AG04449 (cell line): ENCODE data around the gene UBE2O.

Experiments used
- CTCF ChIA-PET: fragments of 350-600 bp; formaldehyde crosslinking; extraction: SDS; loops from one replicate; lab custom pipeline; 2021; ENCODE audit warnings: antibody characterized with exemption; lab: Yijun Ruan, JAX
- POLR2A ChIA-PET: fragments of 400-600, 350-600 bp; formaldehyde crosslinking; extraction: SDS; loops from one replicate; lab custom pipeline; 2020; ENCODE audit warnings: antibody characterized with exemption, inconsistent platforms; lab: Yijun Ruan, JAX
- DNase-seq: peaks from one replicate; pipeline ENCODE4 v3.0.0-alpha.2; 2010; ENCODE audit warnings: low read depth, low spot score
- H3K4me3 ChIP-seq: 2 replicates; pipeline ENCODE4 v1.5.1; 2011; ENCODE audit warnings: low read depth, mild to moderate bottlenecking, control low read depth, low read length
- TF ChIP-seq, protein P1 (sequence below): IDR thresholded peaks from one replicate; pipeline ENCODE4 v1.5.1; 2011; ENCODE audit warnings: mild to moderate bottlenecking, moderate library complexity, low read length, control low read depth, inconsistent platforms; ENCODE audit not compliant: insufficient read depth; ENCODE audit errors: missing control alignments

Gene UBE2O

DNA sequence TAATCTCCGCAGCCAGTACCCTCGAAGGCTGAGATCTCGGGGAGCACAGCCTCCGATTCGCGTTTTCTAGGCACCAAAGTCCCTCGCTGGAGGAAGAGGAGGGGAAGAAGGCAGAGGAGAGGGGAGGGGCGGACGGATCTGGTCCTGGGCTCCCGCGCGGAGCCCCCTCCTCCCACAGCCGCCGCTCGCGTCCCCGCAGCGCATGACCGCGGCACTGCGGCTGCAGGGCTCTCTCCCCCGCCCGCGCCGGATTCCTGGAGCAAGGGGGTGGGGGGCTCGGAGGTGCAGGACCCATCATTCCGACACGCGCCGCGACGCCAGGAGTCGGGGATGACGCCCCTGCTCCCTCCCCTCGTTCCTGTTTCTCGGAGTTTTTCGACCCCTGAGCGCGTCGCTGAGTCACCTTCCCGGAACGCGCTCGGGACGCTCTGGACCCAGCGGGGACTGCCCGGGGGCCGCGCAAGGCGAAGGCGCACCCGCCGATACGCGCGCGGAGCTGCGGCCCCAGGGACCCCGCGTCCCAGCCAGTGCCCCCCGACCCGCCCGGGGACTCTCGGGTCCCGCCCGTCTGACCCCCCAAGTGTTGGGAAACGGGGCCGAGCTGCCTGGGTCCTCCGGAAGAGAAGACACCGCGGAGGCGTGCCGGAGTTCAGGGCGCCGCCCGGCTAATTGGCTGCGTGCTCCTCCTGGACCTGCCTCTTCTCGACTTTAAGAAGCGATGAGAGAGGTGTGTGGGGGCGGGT lies 70.0 kb downstream of the UBE2O start:
- peak overlapping the region; percentile 76 for H3K4me3 ChIP-seq
- CTCF ChIA-PET, result interaction anchor here (0.7 to 32.3 kb wide), 7 partner anchors 17 to 102 kb away, joined by 3 to 851 read pairs (median 74); partner anchors contain the start of genes PRPSAP1, QRICH2 and UBE2O
- DNase-seq, result no peak
- TF ChIP-seq, protein P1, sequence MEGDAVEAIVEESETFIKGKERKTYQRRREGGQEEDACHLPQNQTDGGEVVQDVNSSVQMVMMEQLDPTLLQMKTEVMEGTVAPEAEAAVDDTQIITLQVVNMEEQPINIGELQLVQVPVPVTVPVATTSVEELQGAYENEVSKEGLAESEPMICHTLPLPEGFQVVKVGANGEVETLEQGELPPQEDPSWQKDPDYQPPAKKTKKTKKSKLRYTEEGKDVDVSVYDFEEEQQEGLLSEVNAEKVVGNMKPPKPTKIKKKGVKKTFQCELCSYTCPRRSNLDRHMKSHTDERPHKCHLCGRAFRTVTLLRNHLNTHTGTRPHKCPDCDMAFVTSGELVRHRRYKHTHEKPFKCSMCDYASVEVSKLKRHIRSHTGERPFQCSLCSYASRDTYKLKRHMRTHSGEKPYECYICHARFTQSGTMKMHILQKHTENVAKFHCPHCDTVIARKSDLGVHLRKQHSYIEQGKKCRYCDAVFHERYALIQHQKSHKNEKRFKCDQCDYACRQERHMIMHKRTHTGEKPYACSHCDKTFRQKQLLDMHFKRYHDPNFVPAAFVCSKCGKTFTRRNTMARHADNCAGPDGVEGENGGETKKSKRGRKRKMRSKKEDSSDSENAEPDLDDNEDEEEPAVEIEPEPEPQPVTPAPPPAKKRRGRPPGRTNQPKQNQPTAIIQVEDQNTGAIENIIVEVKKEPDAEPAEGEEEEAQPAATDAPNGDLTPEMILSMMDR, result no peak
- POLR2A ChIA-PET, result interaction anchor here (0.6 to 6.0 kb wide), 4 partner anchors 10 to 352 kb away, joined by 4 to 47 read pairs (median 20); partner anchors contain the start of gene PRPSAP1

DNA sequence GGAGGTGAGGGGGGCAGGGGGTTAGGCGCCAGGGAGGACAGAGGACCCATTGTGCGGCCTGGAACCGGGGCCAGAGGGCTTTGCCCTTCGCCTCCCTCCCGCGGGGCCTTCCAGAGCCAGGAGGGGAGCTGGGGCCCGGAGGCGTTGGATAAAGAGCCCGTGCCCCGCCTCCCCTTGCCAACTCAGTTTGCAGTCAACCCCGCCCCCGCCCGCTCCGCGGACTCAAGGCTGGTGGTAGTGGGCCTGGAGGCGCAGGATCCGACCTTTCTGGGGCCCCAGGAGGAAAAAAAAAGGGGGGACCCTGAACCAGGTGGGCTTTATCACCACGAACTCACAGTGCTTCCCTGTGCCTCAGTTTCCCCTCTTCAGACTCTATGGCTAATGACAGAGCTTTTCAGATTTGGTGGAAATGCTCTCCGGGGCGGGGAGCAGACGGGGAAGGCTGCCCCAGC lies 70.6 kb downstream of the UBE2O start:
- peak overlapping the region; percentile 76 for H3K4me3 ChIP-seq
- CTCF ChIA-PET, result interaction anchor here (1.8 to 32.3 kb wide), 5 partner anchors 17 to 79 kb away, joined by 5 to 851 read pairs (median 186); partner anchors contain the start of genes PRPSAP1, QRICH2 and UBE2O
- no peak for DNase-seq
- TF ChIP-seq, protein P1, result no peak
- POLR2A ChIA-PET, result interaction anchor here (0.6 to 6.0 kb wide), 4 partner anchors 9 to 351 kb away, joined by 4 to 47 read pairs (median 20); partner anchors contain the start of gene PRPSAP1

DNA sequence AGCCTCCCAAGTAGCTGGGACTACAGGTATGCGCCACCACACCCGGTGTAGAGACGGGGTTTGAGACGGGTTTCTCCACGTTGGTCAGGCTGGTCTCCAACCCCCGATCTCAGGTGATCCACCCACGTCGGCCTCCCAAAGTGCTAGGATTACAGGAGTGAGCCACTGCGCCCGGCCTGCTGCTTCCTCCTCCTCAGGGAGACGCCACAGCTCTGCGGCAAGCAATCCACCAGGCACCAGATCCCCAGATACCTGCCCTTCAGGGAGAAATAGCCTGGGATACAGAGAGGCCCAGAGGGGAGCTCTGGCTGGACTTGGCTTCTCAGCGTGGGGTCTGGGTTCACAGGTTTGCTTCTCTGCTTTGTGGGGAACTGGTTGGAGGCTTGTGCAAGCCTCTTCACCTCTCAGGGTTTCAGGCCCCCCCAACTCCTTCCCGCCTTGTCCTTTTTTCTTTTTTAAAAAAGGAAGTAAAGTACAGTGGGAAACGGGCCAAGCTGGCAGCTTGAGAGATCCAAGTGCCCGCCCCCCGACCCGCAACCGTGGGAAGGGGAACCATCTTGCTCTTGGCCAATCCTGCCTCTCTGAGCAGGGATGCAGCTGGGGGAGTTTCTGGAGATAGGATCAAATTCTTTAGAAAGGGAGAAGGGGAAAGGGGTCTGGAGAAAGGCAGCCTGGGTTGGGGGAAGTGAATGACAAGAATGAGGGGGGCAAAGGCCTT lies 71.2 kb downstream of the UBE2O start:
- DNase-seq, result no peak
- ChIA-PET POLR2A (interaction anchor here (1.1 to 6.0 kb wide), 4 partner anchors 8 to 29 kb away, joined by 3 to 47 read pairs (median 20); partner anchors contain the start of gene PRPSAP1), CTCF (interaction anchor here (1.8 to 32.3 kb wide), 5 partner anchors 16 to 79 kb away, joined by 5 to 851 read pairs (median 186); partner anchors contain the start of genes PRPSAP1, QRICH2 and UBE2O)
- TF ChIP-seq, protein P1, result no peak
- H3K4me3 ChIP-seq, result peak overlapping the region; percentile 76

DNA sequence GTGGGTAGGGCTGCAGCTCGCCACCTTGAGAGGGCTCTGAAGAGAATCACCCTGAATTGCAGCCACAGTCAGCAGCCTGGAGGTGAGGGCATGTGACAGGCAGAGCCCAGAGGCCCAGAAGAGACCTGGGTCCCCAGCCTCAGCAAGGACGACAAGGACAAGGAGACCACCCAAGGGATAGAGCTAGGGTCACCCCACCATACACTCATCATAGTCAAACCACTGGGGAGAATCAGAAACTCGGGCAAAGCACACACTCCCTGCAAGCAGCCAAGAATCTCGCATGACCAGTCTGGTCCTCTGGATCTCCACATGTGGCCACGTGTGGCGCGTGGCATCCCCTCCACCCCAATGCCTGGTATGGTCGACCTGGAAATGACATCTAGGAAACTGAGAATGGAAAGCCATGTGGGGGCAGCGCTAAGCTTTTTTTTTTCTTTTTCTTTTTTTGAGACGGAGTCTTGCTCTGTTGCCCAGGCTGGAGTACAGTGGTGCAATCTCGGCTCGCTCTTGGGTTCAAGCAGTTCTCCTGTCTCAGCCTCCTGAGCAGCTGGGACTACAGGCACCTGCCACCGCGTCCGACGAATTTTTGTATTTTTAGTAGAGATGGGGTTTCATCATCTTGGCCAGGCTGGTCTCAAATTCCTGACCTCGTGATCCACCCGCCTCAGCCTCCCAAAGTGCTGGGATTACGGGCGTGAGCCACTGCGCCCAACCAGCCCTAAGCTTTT lies 73.1 kb downstream of the UBE2O start:
- no peak overlapping the region for H3K4me3 ChIP-seq
- TF ChIP-seq, protein P1, result no peak
- POLR2A ChIA-PET, result interaction anchor here (0.6 kb wide), 1 partner anchor 9 kb away, joined by 4 read pairs; no protein-coding TSS in a partner anchor
- CTCF ChIA-PET, result interaction anchor here (6.8 to 27.1 kb wide), 3 partner anchors 14 to 27 kb away, joined by 74 to 578 read pairs (median 186); partner anchors contain the start of gene PRPSAP1
- no peak for DNase-seq

DNA sequence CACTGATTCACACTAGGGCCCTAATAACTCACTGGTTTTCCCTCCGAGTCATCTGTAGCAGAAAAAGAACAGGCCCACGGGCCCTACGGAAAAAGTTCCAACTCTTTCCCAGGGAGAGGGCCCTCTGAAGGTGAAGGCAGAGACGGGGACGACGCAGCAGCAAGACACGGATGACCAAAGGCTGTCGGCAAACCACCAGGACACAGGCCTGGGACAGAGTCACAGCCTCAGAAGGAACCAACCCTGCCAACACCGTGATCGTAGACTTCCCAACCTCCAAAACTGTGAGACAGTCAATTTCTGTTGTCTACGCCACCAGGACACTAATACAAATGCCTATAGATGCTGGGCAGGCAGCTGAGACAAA lies 73.7 kb downstream of the UBE2O start:
- ChIA-PET CTCF (interaction anchor here (8.9 to 27.1 kb wide), 2 partner anchors 14 to 27 kb away, joined by 186 to 578 read pairs; no protein-coding TSS in a partner anchor), POLR2A (no interaction called here)
- H3K4me3 ChIP-seq, result no peak overlapping the region
- no peak for DNase-seq
- TF ChIP-seq, protein P1, result no peak
